HEK293 (cell line): ENCODE results near the gene PRDX2.

Experiments used
- CTCF ChIA-PET: fragments of 350-600 bp; formaldehyde crosslinking; extraction: SDS; loops from one replicate; lab custom pipeline; 2021; ENCODE audit warnings: antibody characterized with exemption; lab: Yijun Ruan, JAX
- POLR2A ChIA-PET: fragments of 300-600 bp; formaldehyde crosslinking; extraction: SDS; loops from one replicate; lab custom pipeline; 2020; ENCODE audit warnings: antibody characterized with exemption, inconsistent platforms; lab: Yijun Ruan, JAX
- H3K27ac ChIP-seq: fragments of 200-500 bp; sonication (Bioruptor generic); 2 replicates; pipeline ENCODE4 v1.5.1; 2014; ENCODE audit warnings: low read depth, low read length, control low read depth, inconsistent platforms; ENCODE audit errors: extremely low read depth
- H3K36me3 ChIP-seq, 2 experiments: fragments of 200-500 bp in 1 of 2; sonication (Bioruptor generic) in 1 of 2; 1 replicate in 1 of 2; 2 replicates in 1 of 2; pipeline ENCODE4 v1.5.1; 2014 to 2017; ENCODE audit warnings: inconsistent platforms in 2 of 2, low read length in 2 of 2; ENCODE audit not compliant: control insufficient read depth in 2 of 2, insufficient read depth in 1 of 2
- H3K4me1 ChIP-seq: fragments of 200-500 bp; sonication (Bioruptor generic); 2 replicates; pipeline ENCODE4 v1.5.1; 2014; ENCODE audit warnings: mild to moderate bottlenecking, low read length, inconsistent platforms; ENCODE audit not compliant: control insufficient read depth, insufficient read depth
- H3K4me3 ChIP-seq: 2 replicates; pipeline ENCODE4 v1.5.1; 2011; ENCODE audit warnings: low read depth, mild to moderate bottlenecking, control low read depth, low read length, moderate library complexity
- H3K9me3 ChIP-seq: fragments of 200-500 bp; sonication (Bioruptor generic); 2 replicates; pipeline ENCODE4 v1.5.1; 2014; ENCODE audit warnings: low read depth, low read length, inconsistent platforms; ENCODE audit not compliant: control insufficient read depth, insufficient read depth
- ELK4 ChIP-seq: IDR thresholded peaks from 2 replicates; pipeline ENCODE4 v1.6.1; 2011; ENCODE audit warnings: mild to moderate bottlenecking, low read depth, low read length, borderline replicate concordance
- KLF17 ChIP-seq: fragments of 450-650 bp; formaldehyde crosslinking; IDR thresholded peaks from 2 replicates; pipeline ENCODE4 v1.5.1; 2016; ENCODE audit warnings: missing biosample characterization, missing genetic modification characterization
- KLF7 ChIP-seq: fragments of 450-650 bp; formaldehyde crosslinking; IDR thresholded peaks from 2 replicates; pipeline ENCODE4 v1.5.1; 2016; ENCODE audit warnings: missing biosample characterization, missing genetic modification characterization, borderline replicate concordance
- KLF8 ChIP-seq: fragments of 450-650 bp; formaldehyde crosslinking; IDR thresholded peaks from 2 replicates; pipeline ENCODE4 v1.5.1; 2016; ENCODE audit warnings: missing biosample characterization, missing genetic modification characterization
- WT1 ChIP-seq: fragments of 450-650 bp; formaldehyde crosslinking; IDR thresholded peaks from 2 replicates; pipeline ENCODE4 v1.5.1; 2016; ENCODE audit warnings: missing biosample characterization, missing genetic modification characterization
- ZBTB20 ChIP-seq: fragments of 450-650 bp; formaldehyde crosslinking; IDR thresholded peaks from 2 replicates; pipeline ENCODE4 v1.5.1; 2016; ENCODE audit warnings: missing biosample characterization, missing genetic modification characterization
- ZBTB48 ChIP-seq: fragments of 450-650 bp; formaldehyde crosslinking; IDR thresholded peaks from 2 replicates; pipeline ENCODE4 v1.5.1; 2016; ENCODE audit warnings: missing biosample characterization, missing genetic modification characterization
- ZFP37 ChIP-seq: fragments of 450-650 bp; formaldehyde crosslinking; IDR thresholded peaks from 2 replicates; pipeline ENCODE4 v1.5.1; 2016; ENCODE audit warnings: missing biosample characterization, missing genetic modification characterization
- ZNF121 ChIP-seq: fragments of 450-650 bp; formaldehyde crosslinking; IDR thresholded peaks from 2 replicates; pipeline ENCODE4 v1.5.1; 2016; ENCODE audit warnings: missing biosample characterization, missing genetic modification characterization
- ZNF169 ChIP-seq: fragments of 450-650 bp; formaldehyde crosslinking; IDR thresholded peaks from 2 replicates; pipeline ENCODE4 v1.5.1; 2016; ENCODE audit warnings: missing biosample characterization, missing genetic modification characterization
- ZNF24 ChIP-seq: fragments of 450-650 bp; formaldehyde crosslinking; IDR thresholded peaks from 2 replicates; pipeline ENCODE4 v1.5.1; 2016; ENCODE audit warnings: missing biosample characterization, missing genetic modification characterization
- ZNF292 ChIP-seq: fragments of 450-650 bp; formaldehyde crosslinking; IDR thresholded peaks from 2 replicates; pipeline ENCODE4 v1.5.1; 2016; ENCODE audit warnings: low read depth, missing biosample characterization, missing genetic modification characterization, borderline replicate concordance
- ZNF394 ChIP-seq: fragments of 450-650 bp; formaldehyde crosslinking; IDR thresholded peaks from 2 replicates; pipeline ENCODE4 v1.5.1; 2016; ENCODE audit warnings: missing biosample characterization, missing genetic modification characterization, mild to moderate bottlenecking, moderate library complexity, borderline replicate concordance
- ZNF48 ChIP-seq: fragments of 450-650 bp; formaldehyde crosslinking; IDR thresholded peaks from 2 replicates; pipeline ENCODE4 v1.5.1; 2016; ENCODE audit warnings: missing biosample characterization, missing genetic modification characterization
- ZNF623 ChIP-seq: fragments of 450-650 bp; formaldehyde crosslinking; IDR thresholded peaks from 2 replicates; pipeline ENCODE4 v1.5.1; 2016; ENCODE audit warnings: missing biosample characterization, missing genetic modification characterization
- ZNF658 ChIP-seq: fragments of 450-650 bp; formaldehyde crosslinking; IDR thresholded peaks from 2 replicates; pipeline ENCODE4; 2016; ENCODE audit warnings: missing biosample characterization, missing genetic modification characterization
- ZNF792 ChIP-seq: fragments of 450-650 bp; formaldehyde crosslinking; IDR thresholded peaks from 2 replicates; pipeline ENCODE4 v1.5.1; 2016; ENCODE audit warnings: missing biosample characterization, missing genetic modification characterization
- ZNF837 ChIP-seq: fragments of 450-650 bp; formaldehyde crosslinking; IDR thresholded peaks from 2 replicates; pipeline ENCODE4 v1.5.1; 2016; ENCODE audit warnings: missing biosample characterization, missing genetic modification characterization
- ZNF843 ChIP-seq: fragments of 450-650 bp; formaldehyde crosslinking; IDR thresholded peaks from 2 replicates; pipeline ENCODE4 v1.5.1; 2016; ENCODE audit warnings: missing biosample characterization, missing genetic modification characterization
- ZSCAN30 ChIP-seq: fragments of 450-650 bp; IDR thresholded peaks from 2 replicates; pipeline ENCODE4 v1.5.1; 2018; ENCODE audit warnings: missing biosample characterization, mild to moderate bottlenecking, missing genetic modification characterization, moderate library complexity
- TF ChIP-seq, protein P1 (sequence below): fragments of 450-650 bp; formaldehyde crosslinking; IDR thresholded peaks from 2 replicates; pipeline ENCODE4 v1.5.1; 2016; ENCODE audit warnings: missing biosample characterization, missing genetic modification characterization
- TF ChIP-seq, protein P2 (sequence below): fragments of 450-650 bp; formaldehyde crosslinking; IDR thresholded peaks from 2 replicates; pipeline ENCODE4 v1.5.1; 2016; ENCODE audit warnings: missing biosample characterization, missing genetic modification characterization
- TF ChIP-seq, protein P3 (sequence below): fragments of 450-650 bp; formaldehyde crosslinking; conservative IDR thresholded peaks from 2 replicates; pipeline ENCODE4 v1.5.1; 2016; ENCODE audit warnings: low read depth, missing biosample characterization, missing genetic modification characterization

PRDX2 gene

GRCh38 chr19:12792051-12792852, 9.3 kb downstream of the PRDX2 start (continued):
- 0 out of 2 replicates have a peak, but pooled peaks have one; percentile 21 for TF ChIP-seq ZBTB48 (tag by site-specific recombination)
- no peak for TF ChIP-seq ZNF792 (tag by site-specific recombination)
- TF ChIP-seq KLF7, result no peak

DNA sequence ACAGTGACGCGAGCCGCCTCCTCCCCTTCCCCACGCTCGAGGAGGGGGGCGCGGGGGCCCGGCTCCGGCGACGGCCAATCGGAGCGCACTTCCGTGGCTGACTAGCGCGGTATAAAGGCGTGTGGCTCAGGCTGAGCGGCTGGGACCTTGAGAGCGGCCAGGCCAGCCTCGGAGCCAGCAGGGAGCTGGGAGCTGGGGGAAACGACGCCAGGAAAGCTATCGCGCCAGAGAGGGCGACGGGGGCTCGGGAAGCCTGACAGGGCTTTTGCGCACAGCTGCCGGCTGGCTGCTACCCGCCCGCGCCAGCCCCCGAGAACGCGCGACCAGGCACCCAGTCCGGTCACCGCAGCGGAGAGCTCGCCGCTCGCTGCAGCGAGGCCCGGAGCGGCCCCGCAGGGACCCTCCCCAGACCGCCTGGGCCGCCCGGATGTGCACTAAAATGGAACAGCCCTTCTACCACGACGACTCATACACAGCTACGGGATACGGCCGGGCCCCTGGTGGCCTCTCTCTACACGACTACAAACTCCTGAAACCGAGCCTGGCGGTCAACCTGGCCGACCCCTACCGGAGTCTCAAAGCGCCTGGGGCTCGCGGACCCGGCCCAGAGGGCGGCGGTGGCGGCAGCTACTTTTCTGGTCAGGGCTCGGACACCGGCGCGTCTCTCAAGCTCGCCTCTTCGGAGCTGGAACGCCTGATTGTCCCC, 10.1 kb downstream of the PRDX2 start, which contains the start of gene JUNB:
Gene JUNB, plus strand, starts transcription at position 142 of the 706 bp plus-strand sequence. Its CDS starts 286 bp downstream, at position 428.
- H3K9me3 ChIP-seq, result no peaks in the 10 kb centered on the region
- H3K4me3 ChIP-seq, result peak within 1 kb of the TSS; percentile 43
- ChIA-PET CTCF (interaction anchor here (0.6 to 16.5 kb wide), 5 partner anchors 14 to 74 kb away, joined by 4 to 386 read pairs (median 5); partner anchors contain the start of gene HOOK2), POLR2A (interaction anchor here (0.8 to 3.6 kb wide), 19 partner anchors 8 to 142 kb away, joined by 3 to 42 read pairs (median 4); partner anchors contain the start of genes DHPS, DNASE2, FARSA and PRDX2)
- no peaks in the 10 kb centered on the region; a peak in 1 of 3 replicates for H3K36me3 ChIP-seq
- peak within 1 kb of the TSS; percentile 58; the same call in 1 of the 2 replicates for H3K27ac ChIP-seq
- peaks cover 21% of the 10 kb centered on the region for H3K4me1 ChIP-seq
- TF ChIP-seq ZSCAN30, result peak; percentile 77; the same call in 1 of the 2 replicates
- TF ChIP-seq ZNF658 (tag by site-specific recombination), result no peak
- peak; percentile 65; the same call in 1 of the 2 replicates for TF ChIP-seq WT1 (tag by site-specific recombination)
- TF ChIP-seq, protein P1, sequence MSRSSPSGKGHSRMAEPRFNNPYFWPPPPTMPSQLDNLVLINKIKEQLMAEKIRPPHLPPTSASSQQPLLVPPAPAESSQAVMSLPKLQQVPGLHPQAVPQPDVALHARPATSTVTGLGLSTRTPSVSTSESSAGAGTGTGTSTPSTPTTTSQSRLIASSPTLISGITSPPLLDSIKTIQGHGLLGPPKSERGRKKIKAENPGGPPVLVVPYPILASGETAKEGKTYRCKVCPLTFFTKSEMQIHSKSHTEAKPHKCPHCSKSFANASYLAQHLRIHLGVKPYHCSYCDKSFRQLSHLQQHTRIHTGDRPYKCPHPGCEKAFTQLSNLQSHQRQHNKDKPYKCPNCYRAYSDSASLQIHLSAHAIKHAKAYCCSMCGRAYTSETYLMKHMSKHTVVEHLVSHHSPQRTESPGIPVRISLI, result no peak
- no peak for TF ChIP-seq ELK4
- TF ChIP-seq ZNF843, result no peak; the same call in 1 of the 2 replicates
- TF ChIP-seq ZNF623 (tag by site-specific recombination), result 0 out of 2 replicates have a peak, but pooled peaks have one; percentile 10
- TF ChIP-seq KLF8 (tag by site-specific recombination), result peak; percentile 75; the same call in 1 of the 2 replicates
- TF ChIP-seq, protein P2, sequence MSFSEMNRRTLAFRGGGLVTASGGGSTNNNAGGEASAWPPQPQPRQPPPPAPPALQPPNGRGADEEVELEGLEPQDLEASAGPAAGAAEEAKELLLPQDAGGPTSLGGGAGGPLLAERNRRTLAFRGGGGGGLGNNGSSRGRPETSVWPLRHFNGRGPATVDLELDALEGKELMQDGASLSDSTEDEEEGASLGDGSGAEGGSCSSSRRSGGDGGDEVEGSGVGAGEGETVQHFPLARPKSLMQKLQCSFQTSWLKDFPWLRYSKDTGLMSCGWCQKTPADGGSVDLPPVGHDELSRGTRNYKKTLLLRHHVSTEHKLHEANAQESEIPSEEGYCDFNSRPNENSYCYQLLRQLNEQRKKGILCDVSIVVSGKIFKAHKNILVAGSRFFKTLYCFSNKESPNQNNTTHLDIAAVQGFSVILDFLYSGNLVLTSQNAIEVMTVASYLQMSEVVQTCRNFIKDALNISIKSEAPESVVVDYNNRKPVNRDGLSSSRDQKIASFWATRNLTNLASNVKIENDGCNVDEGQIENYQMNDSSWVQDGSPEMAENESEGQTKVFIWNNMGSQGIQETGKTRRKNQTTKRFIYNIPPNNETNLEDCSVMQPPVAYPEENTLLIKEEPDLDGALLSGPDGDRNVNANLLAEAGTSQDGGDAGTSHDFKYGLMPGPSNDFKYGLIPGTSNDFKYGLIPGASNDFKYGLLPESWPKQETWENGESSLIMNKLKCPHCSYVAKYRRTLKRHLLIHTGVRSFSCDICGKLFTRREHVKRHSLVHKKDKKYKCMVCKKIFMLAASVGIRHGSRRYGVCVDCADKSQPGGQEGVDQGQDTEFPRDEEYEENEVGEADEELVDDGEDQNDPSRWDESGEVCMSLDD (tag by site-specific recombination), result peak; percentile 11; the same call in 1 of the 2 replicates
- TF ChIP-seq ZNF292 (tag by site-specific recombination), result no peak
- 0 out of 2 replicates have a peak, but pooled peaks have one; percentile 61 for TF ChIP-seq ZNF169 (tag by site-specific recombination)
- peak; percentile 75; the same call in 1 of the 2 replicates for TF ChIP-seq ZNF24
- TF ChIP-seq ZNF121 (tag by site-specific recombination), result no peak
- no peak for TF ChIP-seq ZNF48 (tag by site-specific recombination)
- TF ChIP-seq ZFP37 (tag by site-specific recombination), result peak; percentile 87
- TF ChIP-seq, protein P3, sequence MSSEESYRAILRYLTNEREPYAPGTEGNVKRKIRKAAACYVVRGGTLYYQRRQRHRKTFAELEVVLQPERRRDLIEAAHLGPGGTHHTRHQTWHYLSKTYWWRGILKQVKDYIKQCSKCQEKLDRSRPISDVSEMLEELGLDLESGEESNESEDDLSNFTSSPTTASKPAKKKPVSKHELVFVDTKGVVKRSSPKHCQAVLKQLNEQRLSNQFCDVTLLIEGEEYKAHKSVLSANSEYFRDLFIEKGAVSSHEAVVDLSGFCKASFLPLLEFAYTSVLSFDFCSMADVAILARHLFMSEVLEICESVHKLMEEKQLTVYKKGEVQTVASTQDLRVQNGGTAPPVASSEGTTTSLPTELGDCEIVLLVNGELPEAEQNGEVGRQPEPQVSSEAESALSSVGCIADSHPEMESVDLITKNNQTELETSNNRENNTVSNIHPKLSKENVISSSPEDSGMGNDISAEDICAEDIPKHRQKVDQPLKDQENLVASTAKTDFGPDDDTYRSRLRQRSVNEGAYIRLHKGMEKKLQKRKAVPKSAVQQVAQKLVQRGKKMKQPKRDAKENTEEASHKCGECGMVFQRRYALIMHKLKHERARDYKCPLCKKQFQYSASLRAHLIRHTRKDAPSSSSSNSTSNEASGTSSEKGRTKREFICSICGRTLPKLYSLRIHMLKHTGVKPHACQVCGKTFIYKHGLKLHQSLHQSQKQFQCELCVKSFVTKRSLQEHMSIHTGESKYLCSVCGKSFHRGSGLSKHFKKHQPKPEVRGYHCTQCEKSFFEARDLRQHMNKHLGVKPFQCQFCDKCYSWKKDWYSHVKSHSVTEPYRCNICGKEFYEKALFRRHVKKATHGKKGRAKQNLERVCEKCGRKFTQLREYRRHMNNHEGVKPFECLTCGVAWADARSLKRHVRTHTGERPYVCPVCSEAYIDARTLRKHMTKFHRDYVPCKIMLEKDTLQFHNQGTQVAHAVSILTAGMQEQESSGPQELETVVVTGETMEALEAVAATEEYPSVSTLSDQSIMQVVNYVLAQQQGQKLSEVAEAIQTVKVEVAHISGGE (tag by site-specific recombination), result peak; percentile 45; the same call in 1 of the 2 replicates
- peak; percentile 76 for TF ChIP-seq ZNF394 (tag by site-specific recombination)
- TF ChIP-seq ZNF837, result 0 out of 2 replicates have a peak, but pooled peaks have one; percentile 34
- peak; percentile 80 for TF ChIP-seq KLF17 (tag by site-specific recombination)
- TF ChIP-seq ZBTB20, result peak; percentile 77
